ENCODE results near the gene CLDN20.

CLDN20 gene

GRCh38 chr6:155290491-155290890 lies 26.7 kb downstream of the CLDN20 start:
- CTCF ChIA-PET, result no interaction called here
- peaks cover 0 to 3% (median 0%) of the 10 kb centered on the region in 4 experiments for H3K4me1 ChIP-seq (ENCODE audit: control extremely low read depth in 1 of 4, control insufficient read depth in 4 of 4, insufficient read depth in 4 of 4, low read length in 3 of 4)
- H3K4me3 ChIP-seq (ENCODE audit: control insufficient read depth in 1 of 7, extremely low read depth in 1 of 7, insufficient read depth in 4 of 7, low read depth in 2 of 7, low read length in 6 of 7), result no peak overlapping the region
- H3K27me3 ChIP-seq (replicated peaks in 2 of 5; ENCODE audit: control insufficient read depth in 4 of 5, insufficient read depth in 5 of 5, low read length in 4 of 5), result no peaks in the 10 kb centered on the region
- no peak for DNase-seq
- H3K27ac ChIP-seq (ENCODE audit: insufficient read depth in 1 of 2, low read depth in 1 of 2, low read length in 2 of 2, poor library complexity in 1 of 2, severe bottlenecking in 2 of 2), result no peak overlapping the region
- WGBS (ENCODE audit: insufficient coverage), result no CpG with 5 or more reads among the region's 5 CpGs
- H3K9me3 ChIP-seq (ENCODE audit: control extremely low read depth in 1 of 5, control insufficient read depth in 4 of 5, insufficient read depth in 2 of 5, low read depth in 1 of 5, low read length in 4 of 5), result no peaks in the 10 kb centered on the region
- peaks cover 11 to 48% (median 38%) of the 10 kb centered on the region in 4 experiments for H3K36me3 ChIP-seq (ENCODE audit: control insufficient read depth in 4 of 4, insufficient read depth in 4 of 4, low read length in 3 of 4)
- POLR2A ChIA-PET, result no interaction called here

GRCh38 chr6:155291291-155291690 lies 27.5 kb downstream of the CLDN20 start:
- no peak overlapping the region for H3K27ac ChIP-seq (ENCODE audit: insufficient read depth in 1 of 2, low read depth in 1 of 2, low read length in 2 of 2, poor library complexity in 1 of 2, severe bottlenecking in 2 of 2)
- ChIA-PET CTCF (no interaction called here), POLR2A (no interaction called here)
- peaks cover 13 to 54% (median 43%) of the 10 kb centered on the region in 4 experiments for H3K36me3 ChIP-seq (ENCODE audit: control insufficient read depth in 4 of 4, insufficient read depth in 4 of 4, low read length in 3 of 4)
- no peak overlapping the region for H3K4me3 ChIP-seq (ENCODE audit: control insufficient read depth in 1 of 7, extremely low read depth in 1 of 7, insufficient read depth in 4 of 7, low read depth in 2 of 7, low read length in 6 of 7)
- peaks cover 0 to 3% (median 0%) of the 10 kb centered on the region in 4 experiments for H3K4me1 ChIP-seq (ENCODE audit: control extremely low read depth in 1 of 4, control insufficient read depth in 4 of 4, insufficient read depth in 4 of 4, low read length in 3 of 4)
- DNase-seq, result no peak
- H3K9me3 ChIP-seq (ENCODE audit: control extremely low read depth in 1 of 5, control insufficient read depth in 4 of 5, insufficient read depth in 2 of 5, low read depth in 1 of 5, low read length in 4 of 5), result no peaks in the 10 kb centered on the region
- no peaks in the 10 kb centered on the region for H3K27me3 ChIP-seq (replicated peaks in 2 of 5; ENCODE audit: control insufficient read depth in 4 of 5, insufficient read depth in 5 of 5, low read length in 4 of 5)
- WGBS (ENCODE audit: insufficient coverage), result 100% methylated on average over 2 of the region's 3 CpGs

- DNase-seq, result no peak
- Histone ChIP-seq H3K27me3 (replicated peaks in 2 of 5; ENCODE audit: control insufficient read depth in 4 of 5, insufficient read depth in 5 of 5, low read length in 4 of 5) (no peaks in the 10 kb centered on the region), H3K36me3 (ENCODE audit: control insufficient read depth in 4 of 4, insufficient read depth in 4 of 4, low read length in 3 of 4) (peaks cover 11 to 61% (median 49%) of the 10 kb centered on the region in 4 experiments), H3K4me1 (ENCODE audit: control extremely low read depth in 1 of 4, control insufficient read depth in 4 of 4, insufficient read depth in 4 of 4, low read length in 3 of 4) (peaks cover 0 to 3% (median 0%) of the 10 kb centered on the region in 4 experiments), H3K4me3 (ENCODE audit: control insufficient read depth in 1 of 7, extremely low read depth in 1 of 7, insufficient read depth in 4 of 7, low read depth in 2 of 7, low read length in 6 of 7) (no peak overlapping the region), H3K27ac (ENCODE audit: insufficient read depth in 1 of 2, low read depth in 1 of 2, low read length in 2 of 2, poor library complexity in 1 of 2, severe bottlenecking in 2 of 2) (no peak overlapping the region), H3K9me3 (ENCODE audit: control extremely low read depth in 1 of 5, control insufficient read depth in 4 of 5, insufficient read depth in 2 of 5, low read depth in 1 of 5, low read length in 4 of 5) (no peaks in the 10 kb centered on the region)
- POLR2A ChIA-PET, result no interaction called here
- 96% methylated on average over 2 of the region's 5 CpGs for WGBS (ENCODE audit: insufficient coverage)
- CTCF ChIA-PET, result interaction anchor here (1.7 kb wide), 1 partner anchor 9 kb away, joined by 3 read pairs; no protein-coding TSS in a partner anchor
These were observed 28.9 kb downstream of the CLDN20 start for GRCh38 chr6:155292711-155293110.

- ChIA-PET CTCF (no interaction called here), POLR2A (no interaction called here)
- Histone ChIP-seq H3K27ac (ENCODE audit: insufficient read depth in 1 of 2, low read depth in 1 of 2, low read length in 2 of 2, poor library complexity in 1 of 2, severe bottlenecking in 2 of 2) (no peak overlapping the region), H3K36me3 (ENCODE audit: control insufficient read depth in 4 of 4, insufficient read depth in 4 of 4, low read length in 3 of 4) (peaks cover 5 to 51% (median 27%) of the 10 kb centered on the region in 4 experiments), H3K4me1 (ENCODE audit: control extremely low read depth in 1 of 4, control insufficient read depth in 4 of 4, insufficient read depth in 4 of 4, low read length in 3 of 4) (no peaks in the 10 kb centered on the region), H3K9me3 (ENCODE audit: control extremely low read depth in 1 of 5, control insufficient read depth in 4 of 5, insufficient read depth in 2 of 5, low read depth in 1 of 5, low read length in 4 of 5) (no peaks in the 10 kb centered on the region), H3K27me3 (replicated peaks in 2 of 5; ENCODE audit: control insufficient read depth in 4 of 5, insufficient read depth in 5 of 5, low read length in 4 of 5) (no peaks in the 10 kb centered on the region), H3K4me3 (ENCODE audit: control insufficient read depth in 1 of 7, extremely low read depth in 1 of 7, insufficient read depth in 4 of 7, low read depth in 2 of 7, low read length in 6 of 7) (no peak overlapping the region)
- 100% methylated on average over 1 of the region's 3 CpGs for WGBS (ENCODE audit: insufficient coverage)
- no peak for DNase-seq
These were observed 33.9 kb downstream of the CLDN20 start for GRCh38 chr6:155297669-155298068.

- DNase-seq, result no peak
- no peak overlapping the region for H3K27ac ChIP-seq (ENCODE audit: insufficient read depth in 1 of 2, low read depth in 1 of 2, low read length in 2 of 2, poor library complexity in 1 of 2, severe bottlenecking in 2 of 2)
- POLR2A ChIA-PET, result no interaction called here
- H3K36me3 ChIP-seq (ENCODE audit: control insufficient read depth in 4 of 4, insufficient read depth in 4 of 4, low read length in 3 of 4), result peaks cover 0 to 58% (median 22%) of the 10 kb centered on the region in 4 experiments
- CTCF ChIA-PET, result interaction anchor here (1.7 to 2.0 kb wide), 2 partner anchors 10 to 21 kb away, joined by 4 read pairs; no protein-coding TSS in a partner anchor
- no peaks in the 10 kb centered on the region for H3K9me3 ChIP-seq (ENCODE audit: control extremely low read depth in 1 of 5, control insufficient read depth in 4 of 5, insufficient read depth in 2 of 5, low read depth in 1 of 5, low read length in 4 of 5)
- H3K4me3 ChIP-seq (ENCODE audit: control insufficient read depth in 1 of 7, extremely low read depth in 1 of 7, insufficient read depth in 4 of 7, low read depth in 2 of 7, low read length in 6 of 7), result no peak overlapping the region
- no peaks in the 10 kb centered on the region for H3K27me3 ChIP-seq (replicated peaks in 2 of 5; ENCODE audit: control insufficient read depth in 4 of 5, insufficient read depth in 5 of 5, low read length in 4 of 5)
- H3K4me1 ChIP-seq (ENCODE audit: control extremely low read depth in 1 of 4, control insufficient read depth in 4 of 4, insufficient read depth in 4 of 4, low read length in 3 of 4), result no peaks in the 10 kb centered on the region
- no CpG with 5 or more reads among the region's 2 CpGs for WGBS (ENCODE audit: insufficient coverage)
These were observed 38.1 kb downstream of the CLDN20 start for GRCh38 chr6:155301867-155302266.

- POLR2A ChIA-PET, result no interaction called here
- no CpG with 5 or more reads among the region's 4 CpGs for WGBS (ENCODE audit: insufficient coverage)
- Histone ChIP-seq H3K27ac (ENCODE audit: insufficient read depth in 1 of 2, low read depth in 1 of 2, low read length in 2 of 2, poor library complexity in 1 of 2, severe bottlenecking in 2 of 2) (no peak overlapping the region), H3K4me1 (ENCODE audit: control extremely low read depth in 1 of 4, control insufficient read depth in 4 of 4, insufficient read depth in 4 of 4, low read length in 3 of 4) (no peaks in the 10 kb centered on the region), H3K27me3 (replicated peaks in 2 of 5; ENCODE audit: control insufficient read depth in 4 of 5, insufficient read depth in 5 of 5, low read length in 4 of 5) (no peaks in the 10 kb centered on the region), H3K9me3 (ENCODE audit: control extremely low read depth in 1 of 5, control insufficient read depth in 4 of 5, insufficient read depth in 2 of 5, low read depth in 1 of 5, low read length in 4 of 5) (no peaks in the 10 kb centered on the region), H3K4me3 (ENCODE audit: control insufficient read depth in 1 of 7, extremely low read depth in 1 of 7, insufficient read depth in 4 of 7, low read depth in 2 of 7, low read length in 6 of 7) (no peak overlapping the region), H3K36me3 (ENCODE audit: control insufficient read depth in 4 of 4, insufficient read depth in 4 of 4, low read length in 3 of 4) (peaks cover 5 to 60% (median 26%) of the 10 kb centered on the region in 4 experiments)
- CTCF ChIA-PET, result interaction anchor here (1.3 to 2.0 kb wide), 2 partner anchors 13 to 22 kb away, joined by 4 read pairs; no protein-coding TSS in a partner anchor
- peak in 1 of 3 donors; percentile 26 for DNase-seq
These were observed 39.6 kb downstream of the CLDN20 start for GRCh38 chr6:155303361-155303870.

- H3K4me1 ChIP-seq (ENCODE audit: control extremely low read depth in 1 of 4, control insufficient read depth in 4 of 4, insufficient read depth in 4 of 4, low read length in 3 of 4), result no peaks in the 10 kb centered on the region
- ChIA-PET POLR2A (no interaction called here), CTCF (no interaction called here)
- H3K4me3 ChIP-seq (ENCODE audit: control insufficient read depth in 1 of 7, extremely low read depth in 1 of 7, insufficient read depth in 4 of 7, low read depth in 2 of 7, low read length in 6 of 7), result no peak overlapping the region
- no peaks in the 10 kb centered on the region for H3K9me3 ChIP-seq (ENCODE audit: control extremely low read depth in 1 of 5, control insufficient read depth in 4 of 5, insufficient read depth in 2 of 5, low read depth in 1 of 5, low read length in 4 of 5)
- WGBS (ENCODE audit: insufficient coverage), result 95% methylated on average over 2 of the region's 2 CpGs
- peaks cover 12 to 55% (median 33%) of the 10 kb centered on the region in 4 experiments for H3K36me3 ChIP-seq (ENCODE audit: control insufficient read depth in 4 of 4, insufficient read depth in 4 of 4, low read length in 3 of 4)
- H3K27me3 ChIP-seq (replicated peaks in 2 of 5; ENCODE audit: control insufficient read depth in 4 of 5, insufficient read depth in 5 of 5, low read length in 4 of 5), result no peaks in the 10 kb centered on the region
- DNase-seq, result no peak
- no peak overlapping the region for H3K27ac ChIP-seq (ENCODE audit: insufficient read depth in 1 of 2, low read depth in 1 of 2, low read length in 2 of 2, poor library complexity in 1 of 2, severe bottlenecking in 2 of 2)
These were observed 43.1 kb downstream of the CLDN20 start for GRCh38 chr6:155306958-155307357.

Data from common myeloid progenitor, CD34-positive (primary cell).